ENCODE measurements around the gene DIDO1. TPM values are rescaled to one million over a fixed set of nuclear protein-coding genes. Genes with fewer than 3 reads are reported as not detected.

DIDO1 gene
- total and polyA plus RNA-seq, 9 of the 15 experiments (the other 6 are each of a cell fraction or from before 2014, with no cell fraction given): 4.4 to 46.8 (median 31.2) TPM

DNA sequence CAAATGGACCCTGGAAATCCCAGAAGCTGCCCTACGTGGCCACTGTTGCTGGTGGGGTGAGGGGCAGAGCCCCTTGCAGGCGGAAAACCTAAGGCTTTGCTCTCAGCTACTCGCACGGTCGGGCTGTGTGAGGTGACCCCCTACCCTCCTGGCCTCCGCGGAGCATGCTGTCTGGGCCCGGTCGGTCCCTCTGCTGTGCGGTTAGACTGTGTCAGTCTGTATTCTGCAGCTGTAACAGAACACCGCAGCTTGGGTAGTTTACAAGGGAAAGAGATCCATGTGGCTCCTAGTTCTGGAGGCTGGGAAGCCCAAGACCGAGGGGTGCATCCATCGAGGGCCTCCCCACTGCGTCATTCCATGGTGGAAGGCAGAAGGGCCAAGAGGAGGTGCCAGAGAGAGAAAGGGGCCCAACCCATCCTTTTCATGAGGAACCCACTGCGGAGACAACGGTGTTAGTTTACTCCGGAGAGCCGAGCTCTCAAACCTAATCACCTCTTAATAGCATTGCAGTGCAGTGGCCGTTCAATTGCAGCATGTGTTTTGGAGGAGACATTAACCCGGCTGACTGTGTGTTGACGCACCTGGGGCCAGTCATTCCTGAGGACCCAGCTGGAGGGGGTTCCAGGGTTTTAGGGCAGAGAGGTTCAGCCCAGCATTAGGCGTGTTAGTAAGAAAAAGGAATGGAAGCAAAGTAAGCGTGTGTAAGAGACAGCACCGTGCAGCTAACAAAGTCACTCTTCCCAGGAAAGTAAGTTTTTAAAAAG lies 91.2 kb downstream of the DIDO1 start:
- H3K27me3 ChIP-seq (ENCODE audit: control insufficient read depth in 2 of 2, insufficient read depth in 2 of 2, low read length in 2 of 2): peaks cover 0 to 9% of the 10 kb centered on the region in 2 experiments; a peak in 2 of 5 replicates
- DNase-seq (ENCODE audit: extremely low read depth in 1 of 4, low spot score in 3 of 4) (no peak), FAIRE-seq (no peak), ATAC-seq (no peak)
- ChIA-PET CTCF (ENCODE audit: low intra/inter-chr PET ratio) (no interaction called here), POLR2A (interaction anchor here (0.5 to 0.9 kb wide), 4 partner anchors 11 to 233 kb away, joined by 3 read pairs; no protein-coding TSS in a partner anchor)
- H3K9me3 ChIP-seq (replicated peaks; ENCODE audit: control insufficient read depth, insufficient read depth, low read depth, low read length): no peaks in the 10 kb centered on the region
- intact Hi-C loops (cut with micrococcal nuclease) (no loop called here), in situ Hi-C loops (cut with MboI) (no loop called here)
- H4K20me1 ChIP-seq (replicated peaks; ENCODE audit: control insufficient read depth, insufficient read depth, low read length): no peaks in the 10 kb centered on the region
- no peak overlapping the region; a peak in 1 of 4 replicates for H3K9ac ChIP-seq (ENCODE audit: insufficient read depth in 1 of 2, low read depth in 2 of 2, low read length in 2 of 2)
- no peaks in the 10 kb centered on the region for H3K36me3 ChIP-seq (ENCODE audit: control insufficient read depth, insufficient read depth, low read length)
- no peak for TF ChIP-seq NCOA1 (IDR thresholded peaks at IDR 0.05; ENCODE audit: low read depth)
- TF ChIP-seq, protein P1, sequence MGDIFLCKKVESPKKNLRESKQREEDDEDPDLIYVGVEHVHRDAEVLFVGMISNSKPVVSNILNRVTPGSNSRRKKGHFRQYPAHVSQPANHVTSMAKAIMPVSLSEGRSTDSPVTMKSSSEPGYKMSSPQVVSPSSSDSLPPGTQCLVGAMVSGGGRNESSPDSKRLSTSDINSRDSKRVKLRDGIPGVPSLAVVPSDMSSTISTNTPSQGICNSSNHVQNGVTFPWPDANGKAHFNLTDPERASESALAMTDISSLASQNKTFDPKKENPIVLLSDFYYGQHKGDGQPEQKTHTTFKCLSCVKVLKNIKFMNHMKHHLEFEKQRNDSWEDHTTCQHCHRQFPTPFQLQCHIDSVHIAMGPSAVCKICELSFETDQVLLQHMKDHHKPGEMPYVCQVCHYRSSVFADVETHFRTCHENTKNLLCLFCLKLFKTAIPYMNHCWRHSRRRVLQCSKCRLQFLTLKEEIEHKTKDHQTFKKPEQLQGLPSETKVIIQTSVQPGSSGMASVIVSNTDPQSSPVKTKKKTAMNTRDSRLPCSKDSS (IDR thresholded peaks at IDR 0.05; ENCODE audit: low read depth, partially characterized antibody): no peak
- TF ChIP-seq GTF2F1 (IDR thresholded peaks at IDR 0.05; ENCODE audit: low read depth, low read length): no peak
- no peak for TF ChIP-seq NCOR1 (IDR thresholded peaks at IDR 0.05)
- no peak for TF ChIP-seq BCLAF1 (IDR thresholded peaks at IDR 0.05; ENCODE audit: borderline replicate concordance in 1 of 2, control insufficient read depth in 1 of 2, low read depth in 2 of 2, low read length in 1 of 2)
- TF ChIP-seq KLF10 (CRISPR knock-in tag; IDR thresholded peaks at IDR 0.05): no peak
- TF ChIP-seq, protein P2, sequence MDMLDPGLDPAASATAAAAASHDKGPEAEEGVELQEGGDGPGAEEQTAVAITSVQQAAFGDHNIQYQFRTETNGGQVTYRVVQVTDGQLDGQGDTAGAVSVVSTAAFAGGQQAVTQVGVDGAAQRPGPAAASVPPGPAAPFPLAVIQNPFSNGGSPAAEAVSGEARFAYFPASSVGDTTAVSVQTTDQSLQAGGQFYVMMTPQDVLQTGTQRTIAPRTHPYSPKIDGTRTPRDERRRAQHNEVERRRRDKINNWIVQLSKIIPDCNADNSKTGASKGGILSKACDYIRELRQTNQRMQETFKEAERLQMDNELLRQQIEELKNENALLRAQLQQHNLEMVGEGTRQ (CRISPR knock-in tag; IDR thresholded peaks at IDR 0.05): no peak
- no peak for TF ChIP-seq CREB1 (IDR thresholded peaks at IDR 0.05)
- TF ChIP-seq CREB1 (CRISPR knock-in tag; IDR thresholded peaks at IDR 0.05): no peak
- TF ChIP-seq ZNF76 (CRISPR knock-in tag; IDR thresholded peaks at IDR 0.05; ENCODE audit: borderline replicate concordance): no peak
- TF ChIP-seq EP300 (IDR thresholded peaks at IDR 0.05; ENCODE audit: low read length): no peak
- no peak for TF ChIP-seq FOXK2 (conservative IDR thresholded peaks at IDR 0.05 in 1 of 2, IDR thresholded peaks at IDR 0.05 in 1 of 2; ENCODE audit: low read depth in 2 of 2)
- TF ChIP-seq MCM5 (IDR thresholded peaks at IDR 0.05; ENCODE audit: low read depth): no peak
- TF ChIP-seq GABPB1 (CRISPR knock-in tag; IDR thresholded peaks at IDR 0.05): no peak
- no peak for TF ChIP-seq CBFA2T3 (IDR thresholded peaks at IDR 0.05)
- no TSS peak for BruUV-seq (replicated peaks)
- WGBS (ENCODE audit: insufficient coverage, low coverage, missing lambda C conversion rate): 46% methylated on average over 23 of the region's 24 CpGs
- H3K9me1 ChIP-seq (ENCODE audit: control insufficient read depth, insufficient read depth, low read length): no peaks in the 10 kb centered on the region
- no peaks in the 10 kb centered on the region for H3K79me2 ChIP-seq (ENCODE audit: control insufficient read depth, insufficient read depth, low read length)
- H3K4me3 ChIP-seq: no peak overlapping the region
- peaks cover 15 to 61% of the 10 kb centered on the region in 2 experiments for H3K4me1 ChIP-seq (replicated peaks in 1 of 2; ENCODE audit: control insufficient read depth in 2 of 2, insufficient read depth in 2 of 2, low read length in 2 of 2)
- H2AFZ ChIP-seq (ENCODE audit: low read depth, low read length): no peak overlapping the region
- H3K4me2 ChIP-seq (ENCODE audit: insufficient read depth, low read length): no peak overlapping the region
- no peak overlapping the region for H3K27ac ChIP-seq (ENCODE audit: extremely low read depth, low read depth, low read length)

Data from K562 (cell line).